ENCODE data around the gene TFEC.

GRCh38 chr7:116021237-116021636 is 9.3 kb downstream of the TFEC start:
- TF ChIP-seq CTCF (IDR thresholded peaks at IDR 0.05), result no peak
- TF ChIP-seq POLR2A (IDR thresholded peaks at IDR 0.05), result no peak
